ENCODE measurements around the gene ALPG.

ALPG gene

GRCh38 chr2:232460171-232460570, 53.5 kb downstream of the ALPG start:
- DNase-seq = no peak

Data from effector CD8-positive, alpha-beta T cell (primary cell).